Measurements from ENCODE around the gene ARID1A.

DNA sequence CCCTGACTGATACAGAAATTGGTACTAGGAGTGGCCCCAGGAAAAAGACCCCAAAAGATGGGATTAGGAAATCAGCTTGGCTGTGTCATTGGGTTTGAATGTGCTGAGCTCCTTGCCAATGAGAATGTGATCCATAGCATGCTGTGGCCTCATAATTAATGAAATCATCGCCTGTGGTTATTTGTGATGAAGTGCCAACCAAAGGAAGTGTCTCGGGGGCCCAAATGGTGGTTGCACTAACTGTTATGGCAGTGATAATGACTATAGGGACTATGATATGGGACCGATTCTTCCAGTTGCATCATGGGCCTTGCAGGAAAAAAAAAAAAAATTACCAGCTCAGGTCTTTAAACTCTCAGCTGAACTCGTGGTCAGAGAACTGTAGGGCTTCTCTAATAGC is 115.2 kb downstream of the ARID1A start:
- TF ChIP-seq RAD21 (IDR thresholded peaks at IDR 0.05; ENCODE audit: low read length) (no peak), FOS (IDR thresholded peaks at IDR 0.05; ENCODE audit: low read depth, low read length) (no peak), POLR2A (IDR thresholded peaks at IDR 0.05; ENCODE audit: low read depth, low read length) (no peak), RFX5 (IDR thresholded peaks at IDR 0.05; ENCODE audit: low read depth, low read length) (no peak), CEBPB (IDR thresholded peaks at IDR 0.05; ENCODE audit: low read depth, low read length) (no peak), RCOR1 (IDR thresholded peaks at IDR 0.05; ENCODE audit: insufficient replicate concordance, low read length) (no peak), BHLHE40 (IDR thresholded peaks at IDR 0.05; ENCODE audit: low read depth, low read length) (no peak), MAFK (IDR thresholded peaks at IDR 0.05; ENCODE audit: low read depth, low read length) (no peak), SMC3 (IDR thresholded peaks at IDR 0.05; ENCODE audit: low read depth, low read length) (no peak)
- TF ChIP-seq, protein P1, sequence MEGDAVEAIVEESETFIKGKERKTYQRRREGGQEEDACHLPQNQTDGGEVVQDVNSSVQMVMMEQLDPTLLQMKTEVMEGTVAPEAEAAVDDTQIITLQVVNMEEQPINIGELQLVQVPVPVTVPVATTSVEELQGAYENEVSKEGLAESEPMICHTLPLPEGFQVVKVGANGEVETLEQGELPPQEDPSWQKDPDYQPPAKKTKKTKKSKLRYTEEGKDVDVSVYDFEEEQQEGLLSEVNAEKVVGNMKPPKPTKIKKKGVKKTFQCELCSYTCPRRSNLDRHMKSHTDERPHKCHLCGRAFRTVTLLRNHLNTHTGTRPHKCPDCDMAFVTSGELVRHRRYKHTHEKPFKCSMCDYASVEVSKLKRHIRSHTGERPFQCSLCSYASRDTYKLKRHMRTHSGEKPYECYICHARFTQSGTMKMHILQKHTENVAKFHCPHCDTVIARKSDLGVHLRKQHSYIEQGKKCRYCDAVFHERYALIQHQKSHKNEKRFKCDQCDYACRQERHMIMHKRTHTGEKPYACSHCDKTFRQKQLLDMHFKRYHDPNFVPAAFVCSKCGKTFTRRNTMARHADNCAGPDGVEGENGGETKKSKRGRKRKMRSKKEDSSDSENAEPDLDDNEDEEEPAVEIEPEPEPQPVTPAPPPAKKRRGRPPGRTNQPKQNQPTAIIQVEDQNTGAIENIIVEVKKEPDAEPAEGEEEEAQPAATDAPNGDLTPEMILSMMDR (conservative IDR thresholded peaks at IDR 0.05; ENCODE audit: low read depth, low read length), result no peak
- TF ChIP-seq, protein P2, sequence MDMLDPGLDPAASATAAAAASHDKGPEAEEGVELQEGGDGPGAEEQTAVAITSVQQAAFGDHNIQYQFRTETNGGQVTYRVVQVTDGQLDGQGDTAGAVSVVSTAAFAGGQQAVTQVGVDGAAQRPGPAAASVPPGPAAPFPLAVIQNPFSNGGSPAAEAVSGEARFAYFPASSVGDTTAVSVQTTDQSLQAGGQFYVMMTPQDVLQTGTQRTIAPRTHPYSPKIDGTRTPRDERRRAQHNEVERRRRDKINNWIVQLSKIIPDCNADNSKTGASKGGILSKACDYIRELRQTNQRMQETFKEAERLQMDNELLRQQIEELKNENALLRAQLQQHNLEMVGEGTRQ (IDR thresholded peaks at IDR 0.05; ENCODE audit: low read depth, low read length), result no peak
- TF ChIP-seq, protein P3, sequence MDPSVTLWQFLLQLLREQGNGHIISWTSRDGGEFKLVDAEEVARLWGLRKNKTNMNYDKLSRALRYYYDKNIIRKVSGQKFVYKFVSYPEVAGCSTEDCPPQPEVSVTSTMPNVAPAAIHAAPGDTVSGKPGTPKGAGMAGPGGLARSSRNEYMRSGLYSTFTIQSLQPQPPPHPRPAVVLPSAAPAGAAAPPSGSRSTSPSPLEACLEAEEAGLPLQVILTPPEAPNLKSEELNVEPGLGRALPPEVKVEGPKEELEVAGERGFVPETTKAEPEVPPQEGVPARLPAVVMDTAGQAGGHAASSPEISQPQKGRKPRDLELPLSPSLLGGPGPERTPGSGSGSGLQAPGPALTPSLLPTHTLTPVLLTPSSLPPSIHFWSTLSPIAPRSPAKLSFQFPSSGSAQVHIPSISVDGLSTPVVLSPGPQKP (IDR thresholded peaks at IDR 0.05; ENCODE audit: borderline replicate concordance, low read depth, low read length), result no peak
